A549 treated with AZD2906 at 1 μM for 4 hours (cell line): ENCODE data around the gene SLC16A3. TPM values are rescaled to one million over a fixed set of nuclear protein-coding genes. Genes with fewer than 3 reads are reported as not detected.

Experiments used
- total RNA-seq: library from RNA; stranded (reverse); fragments of 200-300 nt; extraction: Qiagen RNA extraction; gene quantifications from 5 replicates; pipeline ENCODE4 v1.2.3, GENCODE V29; 2022

SLC16A3 gene
- 134 to 178 TPM (median 170 TPM) in 5 replicates for total RNA-seq

DNA sequence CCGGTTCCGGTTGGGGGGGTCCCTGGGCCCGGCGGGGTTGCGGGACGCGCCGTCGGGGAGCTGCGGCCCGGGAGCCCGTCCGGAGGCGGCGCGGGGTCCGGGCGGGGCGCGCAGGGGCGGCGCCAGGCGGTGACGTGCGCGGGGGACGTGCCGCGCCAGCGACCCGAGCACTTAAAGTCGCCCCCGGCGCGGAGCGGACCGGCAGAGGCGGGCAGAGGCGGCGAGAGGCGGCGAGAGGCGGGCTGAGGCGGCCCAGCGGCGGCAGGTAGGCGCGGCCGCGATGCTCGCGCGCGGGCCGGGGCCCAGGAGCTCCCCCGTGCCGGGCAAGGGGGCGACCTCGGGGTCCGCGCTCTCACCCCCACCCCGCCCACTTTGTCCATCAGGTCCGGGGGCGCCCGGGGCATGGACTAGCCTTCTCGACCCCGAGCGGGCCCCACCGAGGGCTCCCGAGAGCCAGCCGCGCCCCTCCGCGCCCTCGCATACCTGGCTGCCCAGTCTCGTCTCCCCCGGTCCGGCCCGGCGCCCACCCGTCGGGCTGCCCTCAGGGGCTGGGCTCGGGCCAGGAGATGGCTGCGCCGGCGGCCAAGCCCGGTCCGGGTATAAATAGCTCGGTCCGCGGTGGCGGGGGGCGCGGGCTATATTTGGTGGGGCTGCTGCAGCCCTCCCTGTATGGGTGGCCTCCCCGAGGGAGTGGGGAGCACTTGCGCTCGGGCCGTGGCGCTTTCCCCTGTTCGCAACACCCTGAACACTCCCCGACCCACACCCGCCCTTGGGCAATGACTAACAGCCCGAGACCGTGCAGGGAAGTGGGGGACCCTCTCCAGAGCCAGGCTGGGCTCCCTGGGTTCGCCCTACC is at the start of gene SLC16A3:
SLC16A3 (plus strand) TSS at position 201 of the 856 bp plus-strand sequence. CDS start 6,967 bp downstream, outside the sequence.

DNA sequence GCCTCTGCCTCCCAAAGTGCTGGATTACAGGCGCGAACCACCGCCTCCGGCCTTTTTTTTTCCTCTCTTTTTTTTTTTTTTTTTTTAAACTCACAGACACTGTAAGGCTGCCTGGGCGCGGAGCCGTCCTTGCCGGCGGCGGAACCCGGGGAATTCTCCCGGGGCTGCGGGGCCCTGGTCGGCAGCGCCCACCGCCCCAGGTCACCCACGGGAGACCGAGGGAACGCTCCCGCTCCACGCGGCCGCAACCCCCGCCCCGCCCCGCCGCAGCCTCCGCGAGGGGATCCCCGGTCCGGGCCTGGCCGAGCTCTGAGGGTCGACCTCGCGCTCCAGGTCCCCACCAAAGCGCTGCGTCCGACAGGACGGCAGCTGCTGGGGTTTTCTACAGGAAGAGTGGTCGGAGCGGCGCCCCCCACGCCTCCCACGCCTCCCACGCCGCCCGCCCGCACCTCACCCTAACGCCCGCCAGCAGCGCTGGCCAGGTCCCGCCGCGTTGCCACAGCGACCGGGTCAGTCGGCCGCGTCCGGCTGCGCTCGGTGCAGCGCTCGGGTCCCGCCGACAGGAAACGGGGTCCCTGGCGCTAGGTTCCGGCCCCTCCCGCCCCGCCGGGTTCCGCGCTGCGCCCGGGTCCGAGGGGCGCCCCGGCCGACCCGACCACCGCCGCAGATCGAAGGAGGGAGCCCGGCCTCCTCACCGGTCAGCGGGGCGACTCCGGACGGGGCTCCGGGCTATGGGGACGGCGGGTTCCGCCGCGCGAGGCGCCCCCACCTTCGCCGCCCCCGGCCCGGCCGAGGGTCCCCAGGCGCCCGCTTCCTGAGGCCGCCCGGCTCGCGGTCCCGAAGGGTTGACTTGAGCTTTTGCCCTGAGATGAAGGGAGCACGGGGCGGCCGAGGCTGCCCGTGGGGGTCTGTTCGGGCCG is 16.3 kb upstream of the SLC16A3 start, which contains the start of gene CCDC57:
CCDC57 (minus strand) TSS at position 512 of the 920 bp plus-strand sequence. CDS start 10,898 bp downstream, outside the sequence.

DNA sequence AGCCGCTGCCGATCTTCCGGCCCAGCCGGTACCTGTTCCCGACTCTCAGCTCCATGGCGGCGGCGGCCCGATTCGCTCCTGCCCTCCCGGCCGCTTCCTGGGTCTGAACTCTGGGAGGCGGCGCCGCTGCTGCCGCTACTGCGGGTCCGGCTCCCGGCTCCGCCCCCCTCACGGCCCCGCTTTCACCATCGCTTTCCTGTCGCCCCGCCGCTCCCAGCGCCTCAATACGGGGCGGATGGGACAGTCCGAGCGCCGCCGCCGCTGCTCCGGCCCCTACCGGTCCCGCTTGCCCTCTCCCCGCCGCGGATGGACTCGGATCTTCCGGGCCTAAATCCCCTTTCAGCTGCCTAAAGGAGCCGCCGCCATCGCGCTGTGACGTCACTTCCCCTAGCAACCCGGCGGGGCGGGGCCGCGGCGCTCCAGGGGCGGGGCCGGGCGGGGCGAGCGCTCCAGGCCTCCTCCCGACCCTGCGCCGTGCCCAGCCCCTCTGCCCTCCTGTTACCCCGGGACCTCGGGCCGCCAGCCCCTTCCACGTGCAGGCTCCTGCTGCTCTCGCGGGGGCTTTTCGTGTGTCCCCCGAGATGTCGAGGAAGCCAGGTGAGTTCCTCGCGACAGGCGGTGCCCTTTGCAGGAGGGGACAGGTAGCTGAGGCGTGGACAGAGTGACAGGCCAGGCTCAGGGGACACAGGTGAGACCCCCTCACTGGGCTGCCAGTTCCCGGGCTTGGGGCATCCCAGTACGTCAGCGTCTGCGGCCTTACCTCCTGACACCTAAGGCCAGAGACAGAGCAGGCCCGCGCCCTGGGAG is 44.7 kb downstream of the SLC16A3 start, which contains the start of gene CSNK1D:
CSNK1D (minus strand) TSS at position 374 of the 807 bp plus-strand sequence; CDS start at position 55, 319 bp downstream.

Other genes with a start within 250 kb of the SLC16A3 start
- gene CENPX, start 206.2 kb upstream of the SLC16A3 start, total RNA-seq: 135 to 206 TPM (median 183 TPM) in 5 replicates
- gene LRRC45, start 205.7 kb upstream of the SLC16A3 start, total RNA-seq: 8.9 to 17.5 TPM (median 12.8 TPM) in 5 replicates
- gene RAC3, start 197.4 kb upstream of the SLC16A3 start, total RNA-seq: 24.9 to 43.1 TPM (median 39.9 TPM) in 5 replicates
- gene DCXR, start 191.3 kb upstream of the SLC16A3 start, total RNA-seq: 65.2 to 110 TPM (median 102 TPM) in 5 replicates
- gene RFNG, start 177.2 kb upstream of the SLC16A3 start, total RNA-seq: 16.5 to 26.6 TPM (median 25.1 TPM) in 5 replicates
- gene GPS1, start 177.1 kb upstream of the SLC16A3 start, total RNA-seq: 108 to 148 TPM (median 138 TPM) in 5 replicates
- 73.5 to 153 TPM (median 133 TPM) in 5 replicates for gene DUS1L, start 163.2 kb upstream of the SLC16A3 start, total RNA-seq
- gene FASN, start 130.8 kb upstream of the SLC16A3 start, total RNA-seq: 112 to 154 TPM (median 145 TPM) in 5 replicates
- 15.5 to 29.5 TPM (median 28.3 TPM) in 5 replicates for gene CCDC57, start 16.2 kb upstream of the SLC16A3 start, total RNA-seq
- gene CSNK1D, start 44.7 kb downstream of the SLC16A3 start, total RNA-seq: 205 to 236 TPM (median 234 TPM) in 5 replicates
- gene CD7, start 88.6 kb downstream of the SLC16A3 start, total RNA-seq: 0.16 to 0.24 TPM (median 0.19 TPM) in 4 of 5 replicates, not detected in the other
- 1.4 to 2.6 TPM (median 2.1 TPM) in 5 replicates for gene SECTM1, start 104.7 kb downstream of the SLC16A3 start, total RNA-seq
- gene TEX19, start 130.2 kb downstream of the SLC16A3 start, total RNA-seq: 0.29 to 0.49 TPM (median 0.37 TPM) in 5 replicates
- not detected in 5 replicates for gene UTS2R, start 142.7 kb downstream of the SLC16A3 start, total RNA-seq
- gene HEXD, start 189.3 kb downstream of the SLC16A3 start, total RNA-seq: 11.2 to 14.8 TPM (median 13.6 TPM) in 5 replicates
- gene OGFOD3, start 189.5 kb downstream of the SLC16A3 start, total RNA-seq: 20.2 to 26.1 TPM (median 24.0 TPM) in 5 replicates
- 51.0 to 60.8 TPM (median 55.2 TPM) in 5 replicates for gene CYBC1, start 221.7 kb downstream of the SLC16A3 start, total RNA-seq
- 47.9 to 55.8 TPM (median 52.9 TPM) in 5 replicates for gene NARF, start 229.7 kb downstream of the SLC16A3 start, total RNA-seq